Fibroblast of lung (primary cell): ENCODE results near the gene CREB3L1.

Experiments used
- EZH2 ChIP-seq: IDR thresholded peaks from 2 replicates; pipeline ENCODE4 v1.5.1; 2012; ENCODE audit warnings: low read length, control low read depth, mild to moderate bottlenecking; ENCODE audit errors: missing control alignments
- TF ChIP-seq, protein P1 (sequence below), 2 donors: IDR thresholded peaks in 1 of 2; conservative IDR thresholded peaks in 1 of 2; 1 replicate in 1 of 2; 2 replicates in 1 of 2; pipeline ENCODE4 v1.5.1; 2011 to 2012; ENCODE audit warnings: low read length in 2 of 2, control low read depth in 1 of 2, inconsistent platforms in 1 of 2, low read depth in 1 of 2, mild to moderate bottlenecking in 1 of 2

DNA sequence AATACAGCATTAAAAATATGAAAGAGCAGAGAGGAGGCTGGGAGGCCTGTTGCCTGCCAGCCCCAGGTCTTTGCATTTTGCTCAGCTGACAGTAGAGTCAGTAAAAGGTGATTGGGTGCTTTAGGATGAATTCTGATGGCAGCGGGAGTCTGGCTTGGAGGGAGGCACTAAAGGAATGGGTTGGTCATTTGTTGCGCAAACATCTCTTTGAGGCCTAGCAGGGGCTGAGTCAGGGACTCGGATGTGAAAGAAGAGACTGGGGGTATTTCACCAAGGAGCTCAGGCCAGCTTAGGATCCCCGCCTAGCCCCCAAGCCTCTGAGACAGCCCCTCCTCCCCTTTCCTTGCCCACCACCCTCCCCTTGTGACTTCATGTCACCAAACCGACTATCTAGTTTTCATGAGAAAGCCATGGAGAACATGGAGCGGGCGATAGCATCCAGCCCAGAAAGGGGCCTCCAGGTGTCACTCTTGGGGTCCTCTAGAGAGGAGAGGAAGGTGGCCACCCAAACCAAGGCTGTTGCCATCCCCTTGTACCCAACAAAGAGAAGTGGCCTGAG, 79.5 kb downstream of the CREB3L1 start:
- TF ChIP-seq, protein P1, sequence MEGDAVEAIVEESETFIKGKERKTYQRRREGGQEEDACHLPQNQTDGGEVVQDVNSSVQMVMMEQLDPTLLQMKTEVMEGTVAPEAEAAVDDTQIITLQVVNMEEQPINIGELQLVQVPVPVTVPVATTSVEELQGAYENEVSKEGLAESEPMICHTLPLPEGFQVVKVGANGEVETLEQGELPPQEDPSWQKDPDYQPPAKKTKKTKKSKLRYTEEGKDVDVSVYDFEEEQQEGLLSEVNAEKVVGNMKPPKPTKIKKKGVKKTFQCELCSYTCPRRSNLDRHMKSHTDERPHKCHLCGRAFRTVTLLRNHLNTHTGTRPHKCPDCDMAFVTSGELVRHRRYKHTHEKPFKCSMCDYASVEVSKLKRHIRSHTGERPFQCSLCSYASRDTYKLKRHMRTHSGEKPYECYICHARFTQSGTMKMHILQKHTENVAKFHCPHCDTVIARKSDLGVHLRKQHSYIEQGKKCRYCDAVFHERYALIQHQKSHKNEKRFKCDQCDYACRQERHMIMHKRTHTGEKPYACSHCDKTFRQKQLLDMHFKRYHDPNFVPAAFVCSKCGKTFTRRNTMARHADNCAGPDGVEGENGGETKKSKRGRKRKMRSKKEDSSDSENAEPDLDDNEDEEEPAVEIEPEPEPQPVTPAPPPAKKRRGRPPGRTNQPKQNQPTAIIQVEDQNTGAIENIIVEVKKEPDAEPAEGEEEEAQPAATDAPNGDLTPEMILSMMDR (conservative IDR thresholded peaks at IDR 0.05 in 1 of 2, IDR thresholded peaks at IDR 0.05 in 1 of 2; ENCODE audit: low read depth in 1 of 2, low read length in 2 of 2), result no peak
- no peak for TF ChIP-seq EZH2
